SK-N-SH (cell line): ENCODE data around the gene MTCP1. TPM values are rescaled to one million over a fixed set of nuclear protein-coding genes. Genes with fewer than 3 reads are reported as not detected.

Experiments
- CTCF ChIA-PET: fragments of 300-600, 350-600 bp; formaldehyde crosslinking; extraction: SDS; loops from one replicate; lab custom pipeline; 2021; lab: Yijun Ruan, JAX
- POLR2A ChIA-PET: fragments of 350-600 bp; sonication (Branson Sonifier 250); formaldehyde crosslinking; extraction: SDS; loops from one replicate; lab custom pipeline; 2020; ENCODE audit warnings: antibody characterized with exemption, inconsistent platforms; lab: Yijun Ruan, JAX
- DNase-seq: peaks from one replicate; pipeline ENCODE4 v3.0.0; 2012
- H2AFZ ChIP-seq: fragments of 200-600 bp; sonication (generic); 2 replicates; pipeline ENCODE4 v1.8.1; 2016; ENCODE audit warnings: antibody characterized with exemption, mild to moderate bottlenecking, low read depth
- H3F3A ChIP-seq: fragments of 200-600 bp; sonication (generic); replicated peaks from 2 replicates; pipeline ENCODE3; 2016; ENCODE audit warnings: antibody characterized with exemption, mild to moderate bottlenecking; ENCODE audit not compliant: insufficient read depth
- H3K27ac ChIP-seq, 2 experiments: fragments of 200-500 bp in 1 of 2; fragments of 200-600 bp in 1 of 2; sonication (Bioruptor generic) in 1 of 2; sonication (generic), shearing (Covaris generic) in 1 of 2; 2 replicates each; pipeline versions ENCODE4 v1.5.1 to v1.6.1; 2014 to 2016; ENCODE audit warnings: low read depth in 2 of 2, inconsistent platforms in 1 of 2, low read length in 1 of 2, mild to moderate bottlenecking in 1 of 2, mixed read lengths in 1 of 2
- H3K27me3 ChIP-seq: fragments of 200-600 bp; sonication (generic), shearing (Covaris generic); 2 replicates; pipeline ENCODE4 v1.6.1; 2016; ENCODE audit warnings: mixed run types; ENCODE audit not compliant: insufficient read depth
- H3K36me3 ChIP-seq, 2 experiments: fragments of 200-500 bp in 1 of 2; fragments of 200-600 bp in 1 of 2; sonication (Bioruptor generic) in 1 of 2; sonication (generic) in 1 of 2; replicated peaks in 1 of 2; 2 replicates each; pipeline versions ENCODE3 to v1.5.1; 2014 to 2016; ENCODE audit warnings: low read length in 1 of 2, mild to moderate bottlenecking in 1 of 2; ENCODE audit not compliant: insufficient read depth in 2 of 2, control insufficient read depth in 1 of 2
- H3K4me1 ChIP-seq, 2 experiments: fragments of 200-500 bp in 1 of 2; fragments of 200-600 bp in 1 of 2; sonication (Bioruptor generic) in 1 of 2; sonication (generic), shearing (Covaris generic) in 1 of 2; 2 replicates each; pipeline versions ENCODE4 v1.5.1 to v1.6.1; 2014 to 2016; ENCODE audit warnings: low read depth in 1 of 2, low read length in 1 of 2, mixed run types in 1 of 2; ENCODE audit not compliant: insufficient read depth in 2 of 2, control insufficient read depth in 1 of 2
- H3K4me2 ChIP-seq: fragments of 200-600 bp; sonication (generic), shearing (Covaris generic); 2 replicates; pipeline ENCODE4 v1.6.1; 2017; ENCODE audit warnings: mixed run types
- H3K4me3 ChIP-seq, 2 experiments: fragments of 200-500 bp in 1 of 2; fragments of 200-600 bp in 1 of 2; sonication (Bioruptor generic) in 1 of 2; sonication (generic), shearing (Covaris generic) in 1 of 2; 2 replicates each; pipeline versions ENCODE4 v1.5.1 to v1.8.1; 2014 to 2016; ENCODE audit warnings: low read depth in 2 of 2, inconsistent platforms in 1 of 2, low read length in 1 of 2, mild to moderate bottlenecking in 1 of 2, mixed read lengths in 1 of 2, moderate library complexity in 1 of 2
- H3K79me2 ChIP-seq: fragments of 200-600 bp; sonication (generic); 2 replicates; pipeline ENCODE4 v1.8.1; 2017; ENCODE audit warnings: mild to moderate bottlenecking; ENCODE audit not compliant: insufficient read depth
- H3K9ac ChIP-seq: fragments of 200-600 bp; sonication (generic); 2 replicates; pipeline ENCODE4 v1.6.1; 2017; ENCODE audit warnings: mixed run types
- H3K9me2 ChIP-seq: fragments of 200-600 bp; sonication (generic); 2 replicates; pipeline ENCODE4 v1.6.1; 2017; ENCODE audit warnings: mixed run types
- H3K9me3 ChIP-seq: fragments of 200-600 bp; sonication (generic); 2 replicates; pipeline ENCODE4 v1.6.1; 2017; ENCODE audit warnings: mixed run types, mild to moderate bottlenecking, moderate library complexity
- H4K20me1 ChIP-seq: fragments of 200-600 bp; sonication (generic); 2 replicates; pipeline ENCODE4 v1.6.1; 2017; ENCODE audit warnings: mild to moderate bottlenecking, mixed run types; ENCODE audit not compliant: insufficient read depth
- ELF1 ChIP-seq: IDR thresholded peaks from 2 replicates; pipeline ENCODE4 v1.4.0; 2012
- EP300 ChIP-seq, 2 experiments: IDR thresholded peaks; 2 replicates each; pipeline versions ENCODE4 v1.4.0 to v1.6.1; 2012; ENCODE audit warnings: borderline replicate concordance in 1 of 2, low read depth in 1 of 2, low read length in 1 of 2
- EZH2phosphoT487 ChIP-seq: fragments of 200-600 bp; sonication (generic); IDR thresholded peaks from 2 replicates; pipeline ENCODE4 v1.6.1; 2017; ENCODE audit warnings: low read depth, mixed run types, mild to moderate bottlenecking, antibody characterized with exemption, moderate library complexity, borderline replicate concordance
- FOSL2 ChIP-seq: IDR thresholded peaks from 2 replicates; pipeline ENCODE4 v1.4.0; 2012; ENCODE audit warnings: low read depth, mild to moderate bottlenecking, moderate library complexity, borderline replicate concordance
- FOXJ3 ChIP-seq: sonication (generic); formaldehyde crosslinking; IDR thresholded peaks from 2 replicates; pipeline ENCODE4 v1.5.1; 2020; ENCODE audit warnings: mild to moderate bottlenecking, missing genetic modification reagents
- FOXM1 ChIP-seq: IDR thresholded peaks from 2 replicates; pipeline ENCODE4 v1.4.0; 2012; ENCODE audit warnings: low read depth, mild to moderate bottlenecking
- GABPA ChIP-seq: IDR thresholded peaks from 2 replicates; pipeline ENCODE4 v1.4.0; 2012; ENCODE audit warnings: low read depth, mild to moderate bottlenecking
- GATA2 ChIP-seq: sonication (generic); formaldehyde crosslinking; IDR thresholded peaks from 2 replicates; pipeline ENCODE4 v1.5.0; 2020; ENCODE audit warnings: mild to moderate bottlenecking, missing genetic modification reagents
- MAX ChIP-seq: IDR thresholded peaks from 2 replicates; pipeline ENCODE4 v1.4.0; 2012; ENCODE audit warnings: low read depth
- MEF2A ChIP-seq: IDR thresholded peaks from 2 replicates; pipeline ENCODE4 v1.4.0; 2012; ENCODE audit warnings: low read depth, borderline replicate concordance
- NFIC ChIP-seq: IDR thresholded peaks from 2 replicates; pipeline ENCODE4 v1.4.0; 2012; ENCODE audit warnings: borderline replicate concordance
- NRF1 ChIP-seq: IDR thresholded peaks from 2 replicates; pipeline ENCODE4 v1.6.1; 2012; ENCODE audit warnings: low read depth, mild to moderate bottlenecking, low read length
- POLR2AphosphoS5 ChIP-seq: IDR thresholded peaks from 2 replicates; pipeline ENCODE4 v1.6.1; 2012; ENCODE audit warnings: low read depth, low read length
- RAD21 ChIP-seq: IDR thresholded peaks from 2 replicates; pipeline ENCODE4 v1.6.1; 2012; ENCODE audit warnings: mild to moderate bottlenecking, low read length
- RCOR1 ChIP-seq: fragments of 150-350 bp; IDR thresholded peaks from 2 replicates; pipeline ENCODE4 v1.6.1; 2017; ENCODE audit warnings: antibody characterized with exemption, low read length
- RXRA ChIP-seq: IDR thresholded peaks from 2 replicates; pipeline ENCODE4 v1.4.0; 2012; ENCODE audit warnings: low read depth, mild to moderate bottlenecking, borderline replicate concordance
- SIN3A ChIP-seq: IDR thresholded peaks from 2 replicates; pipeline ENCODE4 v1.6.1; 2012; ENCODE audit warnings: low read depth, mild to moderate bottlenecking, low read length, moderate library complexity, borderline replicate concordance
- SMC3 ChIP-seq: IDR thresholded peaks from 2 replicates; pipeline ENCODE4 v1.6.1; 2012; ENCODE audit warnings: low read depth, low read length, improper control_type of control experiment
- TAF1 ChIP-seq: IDR thresholded peaks from 2 replicates; pipeline ENCODE4 v1.6.1; 2012; ENCODE audit warnings: low read depth, mild to moderate bottlenecking, low read length, moderate library complexity, borderline replicate concordance
- TCF12 ChIP-seq: IDR thresholded peaks from 2 replicates; pipeline ENCODE4 v1.4.0; 2012
- USF1 ChIP-seq: IDR thresholded peaks from 2 replicates; pipeline ENCODE4 v1.4.0; 2012; ENCODE audit warnings: low read depth, borderline replicate concordance
- USF2 ChIP-seq: fragments of 150-350 bp; IDR thresholded peaks from 2 replicates; pipeline ENCODE4 v1.6.1; 2017; ENCODE audit warnings: antibody characterized with exemption, low read length, low read depth, borderline replicate concordance
- WGBS: methylation state at CpG from one replicate; pipeline ENCODE4 v1.1.6; 2017; ENCODE audit warnings: low lambda C conversion rate; 5-methylcytosine and 5-hydroxymethylcytosine counted together
- polyA plus RNA-seq, 3 experiments: library from polyadenylated mRNA; depleted of rRNA; stranded (reverse); fragments of >200 nt; gene quantifications; 2 replicates each; pipeline ENCODE4 v1.2.3, GENCODE V29; 2012

Gene MTCP1
- polyA plus RNA-seq, 1 of the 3 experiments (the other 2 are of a cell fraction), result 3.7 TPM

GRCh38 chrX:155065035-155065734, 5.8 kb downstream of the MTCP1 start:
- Histone ChIP-seq H3K4me1 (no peaks in the 10 kb centered on the region; a peak in 2 of 4 replicates), H3K27ac (no peak overlapping the region), H3K9ac (no peak overlapping the region), H3K36me3 (peaks cover 3 to 7% of the 10 kb centered on the region in 2 experiments), H3K9me3 (no peaks in the 10 kb centered on the region), H3K4me2 (no peak overlapping the region), H3K4me3 (no peak overlapping the region), H3F3A (peaks cover 5% of the 10 kb centered on the region), H3K27me3 (no peaks in the 10 kb centered on the region), H2AFZ (no peak overlapping the region), H3K9me2 (no peaks in the 10 kb centered on the region)
- 40% methylated on average over 8 of the region's 8 CpGs for WGBS
- DNase-seq, result no peak
- POLR2A ChIA-PET, result no interaction called here
- TF ChIP-seq SMC3 (no peak), EP300 (IDR thresholded peaks at IDR 0.05; ENCODE audit: borderline replicate concordance in 1 of 2, low read depth in 1 of 2, low read length in 1 of 2) (no peak), SIN3A (no peak), RXRA (no peak), EZH2phosphoT487 (no peak), ELF1 (no peak), FOSL2 (no peak), USF1 (no peak), NRF1 (no peak), NFIC (no peak)
- TF ChIP-seq, all 33 proteins: peak for 0
- H3K79me2 ChIP-seq, result peaks cover 29% of the 10 kb centered on the region
- CTCF ChIA-PET, result interaction anchor here (1.0 to 6.9 kb wide), 5 partner anchors 8 to 296 kb away, joined by 3 to 35 read pairs (median 4); no protein-coding TSS in a partner anchor
- H4K20me1 ChIP-seq, result no peaks in the 10 kb centered on the region

- no peak overlapping the region for H2AFZ ChIP-seq
- no peak overlapping the region for H3K27ac ChIP-seq
- CTCF ChIA-PET, result interaction anchor here (1.3 to 1.9 kb wide), 2 partner anchors 14 to 15 kb away, joined by 4 to 5 read pairs; no protein-coding TSS in a partner anchor
- POLR2A ChIA-PET, result no interaction called here
- H3K36me3 ChIP-seq, result peaks cover 3 to 7% of the 10 kb centered on the region in 2 experiments
- H3K9me3 ChIP-seq, result no peaks in the 10 kb centered on the region
- no peaks in the 10 kb centered on the region for H3K9me2 ChIP-seq
- no peaks in the 10 kb centered on the region for H3K27me3 ChIP-seq
- H4K20me1 ChIP-seq, result no peaks in the 10 kb centered on the region
- H3F3A ChIP-seq, result no peaks in the 10 kb centered on the region
- WGBS, result 58% methylated on average over 4 of the region's 4 CpGs
- H3K4me2 ChIP-seq, result no peak overlapping the region
- no peak for DNase-seq
- H3K79me2 ChIP-seq, result peaks cover under 1% of the 10 kb centered on the region; the same call in 1 of the 2 replicates
- no peak overlapping the region for H3K4me3 ChIP-seq
- peaks cover 0 to 7% of the 10 kb centered on the region in 2 experiments; a peak in 1 of 4 replicates for H3K4me1 ChIP-seq
- TF ChIP-seq TCF12, result no peak
- TF ChIP-seq SMC3, result no peak
- no peak for TF ChIP-seq POLR2AphosphoS5
- TF ChIP-seq FOXJ3 (CRISPR knock-in tag), result no peak
- no peak for TF ChIP-seq RAD21
- TF ChIP-seq RXRA, result no peak
- TF ChIP-seq EZH2phosphoT487, result no peak
- TF ChIP-seq TAF1, result no peak
- no peak for TF ChIP-seq USF1
- TF ChIP-seq MAX, result no peak
- no peak for TF ChIP-seq GABPA
- TF ChIP-seq USF2, result no peak
- TF ChIP-seq FOXM1, result no peak
- no peak for TF ChIP-seq GATA2 (CRISPR knock-in tag)
- TF ChIP-seq MEF2A, result no peak
- no peak for TF ChIP-seq RCOR1
- no peak overlapping the region for H3K9ac ChIP-seq
Observed at GRCh38 chrX:155061760-155062159, 9.2 kb downstream of the MTCP1 start.
